ENCODE data around the gene GPR39.

GRCh38 chr2:132448331-132448730 is 31.7 kb downstream of the GPR39 start:
- TF ChIP-seq CTCF (IDR thresholded peaks at IDR 0.05) (no peak), POLR2A (IDR thresholded peaks at IDR 0.05) (no peak), POLR2AphosphoS5 (IDR thresholded peaks at IDR 0.05) (no peak)
